ENCODE measurements around the gene TAGLN3.

The TAGLN3 gene

DNA sequence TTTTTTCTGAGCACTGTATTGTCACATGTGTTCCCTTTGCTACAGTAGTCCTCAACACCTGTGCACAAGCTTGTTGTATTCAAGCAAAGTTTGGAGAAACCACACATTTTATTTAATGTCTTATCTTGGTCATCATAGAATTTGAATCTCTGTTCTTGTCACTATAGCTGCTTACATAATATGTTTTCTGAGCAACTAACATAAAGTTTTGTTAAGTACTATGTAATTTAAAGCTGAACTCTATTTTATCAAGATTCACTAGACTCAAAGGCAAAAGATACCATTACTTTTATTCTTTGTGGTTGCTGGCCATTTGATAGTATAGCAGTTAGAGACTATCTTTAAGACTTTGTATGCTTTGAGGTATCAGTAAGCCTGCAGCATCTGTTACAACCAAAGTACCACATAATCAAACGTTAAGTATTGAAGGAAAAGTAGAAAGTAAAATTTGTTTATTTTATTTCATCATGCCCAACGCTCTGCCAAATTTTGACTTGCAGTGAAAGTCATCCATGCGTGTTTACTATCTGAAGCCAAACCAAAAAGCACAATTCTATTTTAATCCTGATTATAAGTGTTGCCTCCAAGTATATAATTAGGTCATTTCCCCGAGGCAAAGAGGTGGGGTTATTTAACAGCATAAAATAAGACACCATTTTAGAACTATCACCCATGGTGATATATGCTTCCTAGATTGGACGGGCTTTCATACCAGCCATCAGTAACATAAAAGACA is 30.2 kb upstream of the TAGLN3 start:
- no peak overlapping the region for H3K4me3 Mint-ChIP-seq
- DNase-seq (no peak), ATAC-seq (no peak)
- H3K27ac Mint-ChIP-seq: no peak overlapping the region
- peaks cover 12% of the 10 kb centered on the region for H3K4me1 Mint-ChIP-seq
- H3K9me3 Mint-ChIP-seq: no peaks in the 10 kb centered on the region
- no peaks in the 10 kb centered on the region for H3K36me3 Mint-ChIP-seq (ENCODE audit: low read depth)
- no peaks in the 10 kb centered on the region for H3K27me3 Mint-ChIP-seq

DNA sequence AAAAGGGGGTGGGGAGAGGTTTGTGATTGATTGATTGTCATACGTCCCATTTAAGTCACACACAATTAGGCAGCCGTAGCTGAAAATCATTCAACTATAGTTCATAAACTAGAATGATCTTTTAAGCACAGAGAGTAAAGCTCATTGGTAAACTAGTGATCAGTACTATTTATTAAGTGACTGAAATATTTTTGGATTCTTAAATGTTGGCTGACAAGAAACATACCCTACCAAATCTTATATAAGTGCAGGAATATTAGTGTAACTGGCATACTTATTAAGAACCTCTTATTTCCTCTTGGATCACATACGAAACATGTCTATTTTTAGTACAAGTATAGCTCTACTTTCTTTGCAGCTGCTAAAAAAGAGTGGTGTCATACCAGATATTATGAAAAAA is 28.3 kb upstream of the TAGLN3 start:
- H3K4me1 Mint-ChIP-seq: peaks cover 7% of the 10 kb centered on the region

DNA sequence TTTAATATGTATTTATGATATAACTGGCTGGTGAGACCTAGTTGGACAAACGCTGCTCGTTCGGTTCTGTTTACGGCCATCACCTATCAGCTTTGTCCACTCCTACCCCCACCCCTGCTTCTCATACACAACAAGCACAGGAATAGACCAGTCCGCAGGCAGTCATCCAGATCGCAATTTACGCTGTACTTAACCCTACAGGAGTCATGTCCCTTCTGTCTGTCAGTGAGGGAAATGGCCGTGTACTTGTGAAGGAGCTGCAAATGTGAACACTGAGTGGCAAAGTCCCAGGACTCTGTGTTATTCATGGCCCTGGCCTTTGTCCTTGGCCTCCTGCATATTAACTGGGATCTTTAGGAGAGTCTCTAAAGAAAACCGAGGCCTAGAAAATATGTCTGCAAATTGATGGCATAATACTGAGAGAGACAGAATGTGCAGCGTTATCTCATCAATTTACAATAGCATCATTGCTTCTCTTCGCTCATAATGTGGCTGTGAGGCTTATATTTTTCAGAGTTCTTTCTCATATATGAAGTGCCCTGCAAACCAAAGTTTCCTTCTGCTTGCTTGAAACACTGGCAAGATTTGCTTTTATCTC is 27.1 kb upstream of the TAGLN3 start:
- H3K27me3 Mint-ChIP-seq: no peaks in the 10 kb centered on the region
- no peak overlapping the region for H3K4me3 Mint-ChIP-seq
- no peak overlapping the region for H3K27ac Mint-ChIP-seq
- ATAC-seq: no peak
- DNase-seq: no peak
- no peaks in the 10 kb centered on the region for H3K9me3 Mint-ChIP-seq
- H3K36me3 Mint-ChIP-seq (ENCODE audit: low read depth): no peaks in the 10 kb centered on the region
- peaks cover 5% of the 10 kb centered on the region for H3K4me1 Mint-ChIP-seq

More for the DNA sequence above, 28.3 kb upstream of the TAGLN3 start:
- ATAC-seq (no peak), DNase-seq (no peak)
- Mint-ChIP-seq H3K27ac (no peak overlapping the region), H3K9me3 (no peaks in the 10 kb centered on the region), H3K4me3 (no peak overlapping the region), H3K36me3 (ENCODE audit: low read depth) (no peaks in the 10 kb centered on the region), H3K27me3 (no peaks in the 10 kb centered on the region)

DNA sequence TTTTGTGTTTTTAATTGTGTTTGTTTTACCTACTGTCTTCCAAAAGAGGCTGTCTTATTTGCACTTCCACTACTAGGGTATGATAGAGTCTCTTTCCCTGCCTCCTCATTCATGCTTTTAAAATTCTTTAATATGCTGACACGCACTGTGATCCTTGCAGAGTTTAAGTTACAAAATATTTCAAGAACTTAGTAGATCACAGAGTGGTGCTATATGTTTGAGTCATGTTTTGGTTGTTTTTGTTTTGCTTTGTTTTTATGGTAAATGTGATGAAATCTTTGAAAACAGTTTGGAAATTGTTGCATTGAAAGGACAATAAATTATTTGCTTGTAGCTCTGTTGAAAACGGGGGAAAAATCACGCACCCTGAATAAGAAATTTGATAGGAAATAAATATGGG is 25.8 kb upstream of the TAGLN3 start:
- H3K36me3 Mint-ChIP-seq (ENCODE audit: low read depth): no peaks in the 10 kb centered on the region
- H3K4me3 Mint-ChIP-seq: no peak overlapping the region
- H3K4me1 Mint-ChIP-seq: no peaks in the 10 kb centered on the region
- DNase-seq (no peak), ATAC-seq (no peak)
- H3K27me3 Mint-ChIP-seq: no peaks in the 10 kb centered on the region
- no peaks in the 10 kb centered on the region for H3K9me3 Mint-ChIP-seq
- H3K27ac Mint-ChIP-seq: no peak overlapping the region

DNA sequence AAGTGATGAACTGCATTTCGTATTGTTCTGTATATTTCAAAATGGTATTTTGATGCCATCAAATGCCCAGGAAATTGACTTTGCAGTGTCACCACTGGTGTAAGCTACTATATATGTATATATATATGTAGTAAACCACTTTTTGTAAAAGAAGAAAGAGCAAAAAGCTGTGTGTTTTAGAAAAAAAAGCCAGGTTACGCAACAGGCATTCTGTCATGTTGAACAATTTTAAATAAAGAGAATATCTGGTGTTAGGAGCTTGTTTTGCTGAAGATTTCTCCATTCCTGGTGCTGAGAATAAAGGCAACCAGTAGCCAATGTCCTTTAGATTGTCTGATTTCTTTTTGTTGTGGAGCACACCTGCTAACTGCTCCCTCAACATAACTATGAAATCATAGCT is 23.6 kb upstream of the TAGLN3 start:
- peaks cover 12% of the 10 kb centered on the region for H3K4me1 Mint-ChIP-seq
- no peaks in the 10 kb centered on the region for H3K9me3 Mint-ChIP-seq

DNA sequence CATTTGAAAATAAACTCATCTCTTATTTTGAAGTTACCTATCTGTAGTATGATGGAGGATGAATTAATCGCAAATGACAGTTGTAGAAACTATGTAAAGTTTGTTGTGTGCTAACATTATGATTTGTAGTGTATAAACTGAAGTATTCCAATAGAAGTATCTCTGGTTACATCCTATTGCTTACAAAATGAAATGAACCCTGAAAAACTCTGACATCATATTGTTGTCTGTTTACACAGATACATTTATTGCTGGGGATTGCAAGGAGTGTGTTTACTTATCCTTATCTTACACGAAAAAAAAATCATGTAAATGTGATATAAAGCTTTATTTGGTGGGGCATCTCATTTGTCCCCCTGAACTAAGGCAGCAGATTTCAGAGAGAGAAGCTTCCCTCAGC is 22.5 kb upstream of the TAGLN3 start:
- DNase-seq (no peak), ATAC-seq (no peak)
- no peaks in the 10 kb centered on the region for H3K9me3 Mint-ChIP-seq
- no peak overlapping the region for H3K4me3 Mint-ChIP-seq
- H3K4me1 Mint-ChIP-seq: peaks cover 23% of the 10 kb centered on the region
- H3K27me3 Mint-ChIP-seq: no peaks in the 10 kb centered on the region
- no peak overlapping the region for H3K27ac Mint-ChIP-seq
- H3K36me3 Mint-ChIP-seq (ENCODE audit: low read depth): peaks cover 2% of the 10 kb centered on the region

More for the DNA sequence above, 23.6 kb upstream of the TAGLN3 start:
- no peak for ATAC-seq
- no peak overlapping the region for H3K27ac Mint-ChIP-seq
- H3K36me3 Mint-ChIP-seq (ENCODE audit: low read depth): peaks cover 2% of the 10 kb centered on the region
- no peak for DNase-seq
- no peaks in the 10 kb centered on the region for H3K27me3 Mint-ChIP-seq
- no peak overlapping the region for H3K4me3 Mint-ChIP-seq

DNA sequence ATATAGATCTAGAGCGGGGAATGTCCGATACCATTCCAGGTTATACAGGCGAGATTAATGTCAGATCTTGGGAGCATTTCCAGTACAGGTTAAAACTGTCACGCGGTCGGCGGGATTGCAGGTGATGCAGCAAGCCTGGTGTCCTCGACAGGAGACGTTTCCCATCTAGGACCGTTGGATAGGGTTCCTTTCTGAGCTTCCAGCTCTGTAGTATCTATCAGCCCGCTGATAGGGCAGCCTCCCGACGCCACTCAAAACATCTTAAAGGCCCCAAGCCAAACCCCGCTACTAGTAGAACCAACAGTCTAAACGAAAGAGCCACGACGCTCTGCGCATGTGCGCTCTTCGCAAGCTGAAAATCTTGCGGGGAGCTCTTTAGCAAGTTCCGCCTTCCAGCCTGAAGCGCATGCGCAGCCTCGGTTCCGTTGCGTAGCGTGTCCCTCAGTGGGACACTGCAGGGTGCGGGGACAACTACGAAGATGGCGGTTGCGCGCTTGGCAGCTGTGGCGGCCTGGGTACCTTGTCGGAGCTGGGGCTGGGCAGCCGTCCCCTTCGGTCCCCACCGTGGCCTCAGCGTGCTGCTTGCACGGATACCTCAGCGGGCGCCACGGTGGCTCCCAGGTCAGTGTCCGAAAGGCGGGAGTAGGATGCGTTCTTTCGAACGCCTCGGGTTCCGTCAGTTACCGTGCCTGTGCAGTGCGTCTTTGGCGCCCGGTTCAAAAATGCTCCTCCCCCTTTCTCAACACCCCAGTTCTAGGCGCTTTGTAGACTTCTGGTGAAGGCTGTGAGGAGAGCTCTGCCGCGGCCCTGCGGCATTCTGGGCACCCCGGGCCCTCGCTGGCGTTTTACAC is 19.9 kb upstream of the TAGLN3 start, which contains the start of gene ABHD10:
ABHD10 (plus strand) TSS at position 444 of the 851 bp plus-strand sequence; CDS start at position 480, 36 bp downstream.
- Mint-ChIP-seq H3K27ac (peak within 1 kb of the TSS; percentile 86), H3K4me1 (peaks cover 42% of the 10 kb centered on the region), H3K27me3 (no peaks in the 10 kb centered on the region), H3K9me3 (no peaks in the 10 kb centered on the region), H3K36me3 (ENCODE audit: low read depth) (peaks cover 16% of the 10 kb centered on the region), H3K4me3 (peak within 1 kb of the TSS; percentile 89)
- DNase-seq (peak; percentile 97), ATAC-seq (peak; percentile 96)

DNA sequence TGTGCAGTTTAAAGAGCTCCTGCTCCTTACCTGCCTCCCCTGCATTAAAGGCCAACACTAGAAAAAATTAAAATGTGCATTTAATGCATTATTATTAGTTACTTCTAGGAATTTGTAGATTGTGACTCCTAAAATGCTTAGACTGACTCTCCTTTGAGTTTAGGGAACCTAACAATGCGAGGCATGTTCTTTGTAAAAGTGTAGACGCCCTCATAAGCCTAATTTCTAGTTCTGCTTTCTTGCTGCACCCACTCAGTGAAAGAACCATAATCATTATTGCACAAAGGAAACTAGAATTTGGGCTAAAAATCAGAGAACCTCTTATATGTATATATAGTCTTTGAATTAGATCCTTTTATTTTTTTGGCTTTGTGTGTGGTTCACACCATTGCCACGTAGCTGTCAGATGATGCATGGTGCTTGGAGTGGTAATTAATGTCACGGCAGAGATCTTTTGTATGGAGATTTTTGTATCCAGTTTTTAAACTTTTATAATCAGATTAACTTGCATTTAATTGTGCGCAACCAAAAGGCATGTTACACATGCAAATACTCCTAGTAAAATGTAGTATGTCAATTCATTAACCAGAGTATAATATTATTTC is 19.2 kb upstream of the TAGLN3 start:
- Mint-ChIP-seq H3K27ac (peak overlapping the region; percentile 86), H3K27me3 (no peaks in the 10 kb centered on the region), H3K4me3 (peak overlapping the region; percentile 89), H3K9me3 (no peaks in the 10 kb centered on the region), H3K4me1 (peaks cover 48% of the 10 kb centered on the region), H3K36me3 (ENCODE audit: low read depth) (peaks cover 20% of the 10 kb centered on the region)
- DNase-seq (no peak), ATAC-seq (peak; percentile 20)

DNA sequence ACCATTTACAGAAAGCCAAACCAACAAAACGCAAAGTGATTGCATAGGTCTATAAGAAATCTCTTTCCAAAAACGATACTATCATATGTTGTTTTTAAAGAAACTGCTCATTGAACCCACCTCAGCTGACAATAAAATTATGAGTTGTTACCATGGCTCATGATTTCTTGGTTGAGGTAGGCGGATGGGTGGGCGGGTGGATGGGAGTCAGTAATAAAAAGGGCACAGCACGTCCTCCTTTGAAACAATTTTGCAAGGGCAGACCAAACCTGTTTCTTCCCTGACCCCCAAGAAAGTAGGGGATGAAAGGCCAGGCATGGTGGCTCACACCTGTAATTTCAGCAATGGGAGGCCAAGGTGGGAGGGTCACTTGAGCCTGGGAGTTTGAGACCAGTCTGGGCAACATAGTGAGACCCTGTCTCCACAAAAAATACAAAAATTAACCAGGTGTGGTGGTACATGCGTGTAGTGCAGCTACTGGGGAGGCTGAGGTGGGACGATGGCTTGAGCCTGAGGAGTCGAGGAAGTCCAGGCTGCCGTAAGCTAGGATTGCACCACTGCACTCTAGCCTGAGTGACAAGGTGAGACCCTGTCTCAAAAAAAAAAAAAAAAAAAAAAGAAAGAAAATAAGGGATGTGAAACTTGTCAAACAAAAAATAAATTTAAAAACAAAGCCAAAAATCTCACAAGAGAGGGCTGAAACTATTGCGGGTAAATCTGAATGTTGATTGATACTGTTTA is 17.8 kb upstream of the TAGLN3 start:
- peak; percentile 38 for DNase-seq
- no peaks in the 10 kb centered on the region for H3K27me3 Mint-ChIP-seq
- peaks cover 28% of the 10 kb centered on the region for H3K36me3 Mint-ChIP-seq (ENCODE audit: low read depth)
- ATAC-seq: no peak
- peak overlapping the region; percentile 89 for H3K4me3 Mint-ChIP-seq
- peaks cover 61% of the 10 kb centered on the region for H3K4me1 Mint-ChIP-seq
- H3K9me3 Mint-ChIP-seq: no peaks in the 10 kb centered on the region
- peak overlapping the region; percentile 86 for H3K27ac Mint-ChIP-seq

DNA sequence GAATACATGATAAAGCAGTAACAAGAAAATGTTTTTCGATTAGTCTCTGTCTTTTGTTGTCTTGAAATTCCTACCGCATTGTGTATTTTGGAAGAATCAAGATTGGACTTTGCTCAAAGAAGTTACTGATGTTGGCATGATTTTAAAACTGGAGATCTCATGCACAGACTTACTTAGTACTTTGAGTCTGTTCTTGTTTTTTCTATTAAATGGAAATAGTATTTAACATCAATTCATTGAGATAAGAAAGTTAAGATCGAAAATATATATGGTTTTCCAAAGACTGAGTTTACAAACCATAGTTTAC is 17.3 kb upstream of the TAGLN3 start:
- Mint-ChIP-seq H3K27me3 (no peaks in the 10 kb centered on the region), H3K9me3 (no peaks in the 10 kb centered on the region), H3K27ac (no peak overlapping the region), H3K36me3 (ENCODE audit: low read depth) (peaks cover 33% of the 10 kb centered on the region), H3K4me3 (peak overlapping the region; percentile 89), H3K4me1 (peaks cover 66% of the 10 kb centered on the region)
- ATAC-seq (no peak), DNase-seq (no peak)

DNA sequence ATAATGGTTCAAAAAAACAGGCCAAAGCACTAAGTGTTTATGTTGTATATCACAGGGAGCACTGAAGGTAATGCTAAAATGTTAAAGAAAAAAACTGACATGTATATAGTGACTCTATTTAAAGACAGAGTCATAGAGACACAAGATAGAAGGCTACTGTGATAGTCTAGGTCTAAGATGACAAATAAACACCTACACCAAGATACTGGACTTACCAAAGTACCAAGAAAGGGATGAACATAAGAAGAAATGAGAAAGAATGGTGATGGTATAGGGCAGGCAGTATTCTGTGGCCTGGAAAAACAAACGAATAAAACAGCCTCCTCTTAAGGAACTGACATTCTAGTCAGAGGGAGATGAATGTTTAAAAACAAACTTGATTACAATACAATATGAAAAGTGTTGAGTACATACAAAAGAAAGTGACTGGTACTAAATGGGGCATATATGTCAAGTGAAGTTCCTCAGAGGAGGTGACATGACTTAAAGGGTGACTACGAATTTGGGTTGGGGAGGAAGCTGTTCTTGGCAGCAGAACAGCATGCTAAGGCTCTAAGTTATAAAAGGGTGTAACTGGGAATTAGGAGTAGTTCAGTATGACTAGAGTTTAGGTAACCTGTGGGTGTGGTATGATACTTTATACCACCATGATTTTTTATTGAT is 14.0 kb upstream of the TAGLN3 start:
- peak; percentile 21 for ATAC-seq
- peaks cover 44% of the 10 kb centered on the region for H3K36me3 Mint-ChIP-seq (ENCODE audit: low read depth)

DNA sequence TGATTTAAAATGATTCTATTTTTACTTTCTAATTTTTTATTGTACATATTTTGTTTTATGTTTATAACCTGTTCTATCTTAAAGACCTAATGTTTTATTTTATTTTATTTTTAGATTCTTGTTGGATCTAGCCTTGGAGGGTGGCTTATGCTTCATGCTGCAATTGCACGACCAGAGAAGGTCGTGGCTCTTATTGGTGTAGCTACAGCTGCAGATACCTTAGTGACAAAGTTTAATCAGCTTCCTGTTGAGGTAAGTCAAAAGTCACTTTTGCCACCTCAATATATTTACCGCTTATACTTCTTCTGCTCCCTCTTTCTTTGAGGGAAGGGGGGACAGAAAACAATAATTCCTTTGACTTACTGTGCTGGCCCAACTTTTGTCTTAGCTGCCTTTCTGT is 11.9 kb upstream of the TAGLN3 start:
- no peaks in the 10 kb centered on the region for H3K9me3 Mint-ChIP-seq
- peaks cover 51% of the 10 kb centered on the region for H3K4me1 Mint-ChIP-seq
- H3K27me3 Mint-ChIP-seq: no peaks in the 10 kb centered on the region
- no peak overlapping the region for H3K4me3 Mint-ChIP-seq
- ATAC-seq (peak; percentile 39), DNase-seq (no peak)
- H3K36me3 Mint-ChIP-seq (ENCODE audit: low read depth): peaks cover 49% of the 10 kb centered on the region
- peak overlapping the region; percentile 15 for H3K27ac Mint-ChIP-seq

More for the DNA sequence above, 14.0 kb upstream of the TAGLN3 start:
- no peaks in the 10 kb centered on the region for H3K27me3 Mint-ChIP-seq
- peak overlapping the region; percentile 66 for H3K27ac Mint-ChIP-seq
- no peaks in the 10 kb centered on the region for H3K9me3 Mint-ChIP-seq
- H3K4me3 Mint-ChIP-seq: no peak overlapping the region
- DNase-seq: no peak
- peaks cover 71% of the 10 kb centered on the region for H3K4me1 Mint-ChIP-seq

DNA sequence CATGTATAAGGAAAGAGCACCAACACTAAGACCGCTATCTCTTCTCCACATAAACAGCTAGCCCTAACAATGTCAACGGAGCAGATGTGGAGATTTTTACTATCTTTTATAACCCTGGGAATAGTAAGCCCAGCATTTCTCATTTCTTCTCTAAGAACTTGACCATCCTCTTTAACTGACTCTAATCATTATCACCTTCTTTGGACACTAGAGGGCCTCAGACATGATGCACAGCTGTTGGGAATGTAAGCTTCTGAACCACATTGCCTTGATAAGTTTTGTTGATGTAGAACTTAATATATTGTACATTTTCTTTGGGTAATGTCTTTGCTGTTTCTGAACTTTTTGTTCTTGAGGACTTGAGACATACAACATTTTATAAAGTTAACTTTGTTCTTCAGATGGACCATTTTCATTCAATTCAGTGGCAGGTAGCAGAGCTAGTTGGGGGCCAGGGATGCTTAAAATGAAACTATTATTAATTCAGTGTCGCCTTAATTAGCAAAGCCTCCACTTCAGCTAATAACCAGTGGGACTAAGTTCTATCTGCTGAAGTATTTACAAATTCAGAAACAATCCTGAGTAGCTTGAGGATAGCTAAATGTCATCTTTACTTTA is 9.6 kb upstream of the TAGLN3 start:
- Mint-ChIP-seq H3K27me3 (no peaks in the 10 kb centered on the region), H3K36me3 (ENCODE audit: low read depth) (peaks cover 48% of the 10 kb centered on the region), H3K27ac (no peak overlapping the region), H3K4me1 (peaks cover 35% of the 10 kb centered on the region), H3K9me3 (no peaks in the 10 kb centered on the region), H3K4me3 (no peak overlapping the region)
- DNase-seq: no peak
- peak; percentile 58 for ATAC-seq

All from activated naive CD8-positive, alpha-beta T cell treated with anti-CD3 and anti-CD28 coated beads, Interleukin-2, amount 50 U/mL, for 24 hours (primary cell).